M059J (cell line): Measurements from ENCODE around the gene KLRK1. TPM values are rescaled to one million over a fixed set of nuclear protein-coding genes. Genes with fewer than 3 reads are reported as not detected.
"Not testable (repeated sequence)": the region's sequence is repeated elsewhere in the genome, so short reads cannot be mapped to it uniquely, and the experiment has no call there.

ENCODE experiments used
- DNase-seq: peaks from one replicate; pipeline ENCODE4 v3.0.0-alpha.2; 2012; ENCODE audit warnings: low read depth
- total RNA-seq: library from RNA; depleted of rRNA; stranded (reverse); fragments of >200 nt; shearing (Covaris generic); gene quantifications from 2 replicates; pipeline ENCODE4 v1.2.3, GENCODE V29; 2014; rRNA removed

KLRK1 gene
- not detected in 2 replicates for total RNA-seq

DNA sequence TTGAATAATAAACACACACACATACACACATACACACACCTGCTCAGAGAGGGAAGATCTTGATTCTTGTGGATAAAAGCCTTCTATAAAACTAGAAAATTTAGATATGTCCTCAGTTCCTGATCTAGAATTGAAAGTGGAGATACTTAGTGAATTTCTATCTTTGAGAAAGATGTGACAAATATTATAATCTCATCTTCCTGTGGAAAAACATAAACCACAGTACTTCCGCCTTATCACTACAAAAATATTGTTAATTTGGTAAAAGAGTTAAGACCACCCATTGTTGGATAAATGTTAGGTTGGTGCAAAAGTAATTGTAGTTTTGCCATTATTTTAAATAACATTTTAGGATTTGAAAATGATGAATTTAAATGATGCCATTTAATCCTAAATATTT lies at the start of gene KLRK1:
TSS of gene KLRK1 (minus strand) at position 138 of the 400 bp plus-strand sequence. CDS start 1,231 bp downstream, outside the sequence.
- no peak for DNase-seq

DNA sequence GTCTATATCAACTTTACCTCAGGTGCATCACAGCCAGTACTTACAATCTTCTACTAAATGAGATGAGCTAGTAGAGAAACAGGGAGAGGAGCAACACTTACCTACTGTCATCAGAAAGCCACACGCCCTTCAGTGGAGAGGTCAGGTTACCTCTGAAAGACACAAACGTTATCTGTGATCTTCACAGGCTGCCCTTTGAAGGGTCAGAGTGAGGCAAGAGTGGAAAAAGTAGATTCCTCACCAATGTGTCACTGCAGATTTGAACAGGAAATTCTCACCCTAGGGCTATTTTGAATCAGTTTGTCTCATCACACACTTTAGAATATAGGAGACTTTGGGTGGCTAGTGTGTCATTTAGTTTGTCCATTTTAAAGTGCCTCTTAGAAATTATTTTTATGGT lies 47.8 kb upstream of the KLRK1 start:
- DNase-seq = not testable (repeated sequence)

GRCh38 chr12:10435816-10436215 lies 46.0 kb upstream of the KLRK1 start, which contains the start of gene KLRC2:
Gene KLRC2 (minus strand): TSS chr12:10436010. CDS start chr12:10435986, 24 bp downstream.
- DNase-seq = peak; percentile 70

GRCh38 chr12:10430623-10431022 lies 40.8 kb upstream of the KLRK1 start:
- DNase-seq = peak; percentile 56

GRCh38 chr12:10425938-10426337 lies 36.1 kb upstream of the KLRK1 start:
- not testable (repeated sequence) for DNase-seq

DNA sequence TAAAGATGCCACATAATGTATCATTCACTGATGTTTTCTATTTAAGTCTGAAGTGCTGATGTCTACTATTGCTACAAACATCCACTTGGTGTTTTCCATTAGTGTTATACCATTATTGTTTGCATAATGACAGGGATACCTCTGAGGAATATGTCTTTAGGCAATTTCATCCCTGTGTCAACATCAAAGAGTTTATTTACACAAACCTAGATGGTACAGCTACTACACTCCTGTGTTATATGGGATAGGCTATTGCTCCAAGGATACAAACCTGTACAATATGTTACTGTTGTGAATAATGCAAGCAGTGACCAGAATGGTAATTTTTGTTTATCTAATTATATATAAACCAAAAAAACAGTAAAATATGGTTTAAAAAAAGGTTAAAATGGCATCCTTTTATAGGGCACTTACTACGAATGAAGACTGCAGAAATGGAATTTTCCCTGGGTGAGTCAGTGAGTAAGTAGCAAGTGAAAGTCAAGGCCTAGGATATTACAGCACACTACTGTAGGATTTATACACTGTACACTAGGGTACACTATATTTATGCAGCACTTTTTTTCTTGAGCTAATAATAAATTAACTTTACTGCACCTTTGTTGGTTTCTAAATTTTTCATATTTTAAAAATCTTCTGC lies 34.5 kb upstream of the KLRK1 start:
- peak; percentile 33 for DNase-seq

GRCh38 chr12:10422159-10422558 lies 32.3 kb upstream of the KLRK1 start:
- DNase-seq = not testable (repeated sequence)

DNA sequence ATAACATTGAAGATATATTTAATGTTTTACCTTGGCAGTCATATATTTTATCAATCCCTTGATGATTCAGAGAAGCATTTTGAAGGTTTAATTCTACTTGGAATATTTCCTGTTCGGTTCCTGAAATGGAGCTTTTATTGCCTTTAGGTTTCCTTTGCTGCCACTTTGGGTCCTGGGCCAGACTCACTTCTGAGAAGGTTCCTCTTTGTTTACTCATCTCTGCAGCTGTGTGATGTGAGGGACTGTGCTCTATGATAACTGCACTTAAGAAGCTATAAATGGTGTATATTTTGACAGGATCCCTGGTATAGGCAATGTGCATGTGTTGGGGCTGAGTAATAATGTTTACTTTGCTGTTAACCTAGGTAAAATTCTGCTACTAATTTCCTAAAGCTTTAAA lies 30.5 kb upstream of the KLRK1 start, which contains the start of gene KLRC3:
TSS of gene KLRC3 (minus strand) at position 262 of the 400 bp plus-strand sequence. CDS start at position 217, 45 bp downstream.
- DNase-seq = peak; percentile 45

DNA sequence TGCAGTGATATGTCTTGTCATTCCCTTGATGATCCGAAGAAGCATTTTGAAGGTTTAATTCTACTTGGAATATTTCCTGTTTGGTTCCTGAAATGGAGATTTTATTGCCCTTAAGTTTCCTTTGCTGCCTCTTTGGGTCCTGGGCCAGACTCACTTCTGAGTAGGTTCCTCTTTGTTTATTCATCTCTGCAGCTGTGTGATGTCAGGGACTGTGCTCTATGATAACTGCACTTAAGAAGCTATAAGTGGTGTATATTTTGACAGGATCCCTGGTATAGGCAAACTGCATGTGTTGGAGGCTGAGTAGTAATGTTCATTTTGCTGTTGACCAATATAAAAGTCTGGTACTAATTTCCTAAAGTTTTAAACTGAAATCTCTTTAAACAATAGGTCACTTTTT lies 19.6 kb upstream of the KLRK1 start, which contains the start of gene KLRC4:
TSS of gene KLRC4 (minus strand) at position 366 of the 400 bp plus-strand sequence. CDS start at position 184, 182 bp downstream.
- peak; percentile 11 for DNase-seq

GRCh38 chr12:10408842-10409241 lies 19.0 kb upstream of the KLRK1 start:
- DNase-seq = no peak

DNA sequence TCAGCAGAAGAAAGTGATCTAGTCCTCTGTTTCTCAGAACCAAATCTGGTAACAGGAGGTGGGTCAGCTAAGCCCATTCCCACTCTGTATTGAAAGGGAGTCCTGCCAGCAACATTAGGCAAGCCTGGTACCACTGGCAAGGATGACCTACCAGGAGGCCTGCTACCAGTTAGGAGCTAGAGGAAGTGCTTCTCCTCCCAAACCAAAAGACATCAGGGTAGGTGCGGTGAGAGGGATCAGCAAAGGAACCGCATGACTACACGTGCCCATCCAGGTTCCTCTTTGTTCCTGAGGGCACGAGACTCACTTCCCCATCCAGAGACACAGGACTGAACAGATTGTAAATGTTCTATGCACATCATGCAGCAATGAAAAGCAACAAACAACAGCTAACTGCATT lies 16.9 kb upstream of the KLRK1 start:
- DNase-seq = no peak

GRCh38 chr12:10405294-10405693 lies 15.5 kb upstream of the KLRK1 start:
- no peak for DNase-seq

GRCh38 chr12:10404798-10405197 lies 15.0 kb upstream of the KLRK1 start:
- no peak for DNase-seq

- DNase-seq = no peak
Measured at GRCh38 chr12:10400829-10401228, 11.0 kb upstream of the KLRK1 start.

DNA sequence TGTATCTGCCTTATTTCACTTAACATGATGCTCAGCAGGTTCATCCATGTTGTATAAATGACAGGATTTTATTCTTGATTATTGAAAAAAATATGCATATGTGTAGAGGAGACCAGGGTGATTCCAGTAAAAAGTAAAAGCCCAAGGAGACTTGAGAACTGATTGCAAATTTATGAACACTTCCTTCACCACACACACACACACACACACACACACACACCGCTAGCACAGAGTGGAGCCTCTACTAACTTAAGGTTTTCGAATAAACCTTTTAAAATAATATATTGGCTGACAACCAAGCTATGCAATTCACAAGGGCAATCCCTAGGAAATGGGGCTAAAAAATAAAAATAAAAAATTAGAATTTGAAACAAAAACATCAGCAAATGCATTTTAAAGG lies 8.3 kb upstream of the KLRK1 start:
- no peak for DNase-seq

- no peak for DNase-seq
Measured at GRCh38 chr12:10397296-10397695, 7.5 kb upstream of the KLRK1 start.

DNA sequence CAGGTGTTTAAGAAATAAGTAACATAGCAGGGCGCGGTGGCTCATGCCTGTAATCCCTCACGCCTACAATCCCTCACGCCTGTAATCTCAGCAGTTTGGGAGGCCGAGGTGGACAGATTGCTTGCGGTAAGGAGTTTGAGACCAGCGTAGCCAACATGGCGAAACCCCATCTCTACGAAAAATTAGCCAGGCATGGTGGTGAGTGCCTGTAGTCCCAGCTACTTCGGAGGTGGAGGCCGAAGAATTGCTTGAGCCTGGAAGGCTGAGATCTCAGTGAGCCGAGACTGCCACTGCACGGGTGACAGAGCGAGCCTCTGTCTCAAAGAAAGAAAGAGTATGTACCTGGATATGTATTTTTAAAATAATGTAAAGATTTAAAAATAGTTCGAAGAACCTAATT lies 6.3 kb upstream of the KLRK1 start:
- not testable (repeated sequence) for DNase-seq

GRCh38 chr12:10395390-10395998 lies 5.7 kb upstream of the KLRK1 start:
- DNase-seq = peak; percentile 95

DNA sequence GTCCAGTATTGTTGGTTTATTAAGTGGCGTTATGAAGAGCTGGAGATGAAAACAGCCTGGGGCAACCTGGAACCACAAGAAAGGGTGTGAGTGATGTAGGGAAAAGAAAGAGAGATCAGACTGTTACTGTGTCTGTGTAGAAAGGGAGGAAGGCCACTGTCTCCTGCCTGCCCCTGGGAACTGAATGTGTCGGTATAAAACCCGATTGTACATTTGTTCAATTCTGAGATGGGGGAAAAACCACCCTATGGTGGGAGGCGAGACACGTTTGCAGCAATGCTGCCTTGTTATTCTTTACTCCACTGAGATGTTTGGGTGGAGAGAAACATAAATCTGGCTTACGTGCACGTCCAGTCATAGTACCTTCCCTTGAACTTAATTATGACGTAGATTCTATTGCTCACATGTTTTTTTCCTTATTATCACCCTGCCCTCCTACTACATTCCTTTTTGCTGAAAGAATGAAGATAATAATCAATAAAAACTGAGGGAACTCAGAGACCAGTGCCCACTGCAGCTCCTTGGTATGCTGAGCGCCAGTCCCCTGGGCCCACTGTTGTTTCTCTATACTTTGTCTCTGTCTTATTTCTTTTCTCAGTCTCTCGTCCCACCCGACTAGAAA lies 4.8 kb upstream of the KLRK1 start:
- peak; percentile 59 for DNase-seq

GRCh38 chr12:10393291-10393690 lies 3.5 kb upstream of the KLRK1 start:
- no peak for DNase-seq

GRCh38 chr12:10392394-10392930 lies 2.6 kb upstream of the KLRK1 start:
- peak; percentile 93 for DNase-seq

DNA sequence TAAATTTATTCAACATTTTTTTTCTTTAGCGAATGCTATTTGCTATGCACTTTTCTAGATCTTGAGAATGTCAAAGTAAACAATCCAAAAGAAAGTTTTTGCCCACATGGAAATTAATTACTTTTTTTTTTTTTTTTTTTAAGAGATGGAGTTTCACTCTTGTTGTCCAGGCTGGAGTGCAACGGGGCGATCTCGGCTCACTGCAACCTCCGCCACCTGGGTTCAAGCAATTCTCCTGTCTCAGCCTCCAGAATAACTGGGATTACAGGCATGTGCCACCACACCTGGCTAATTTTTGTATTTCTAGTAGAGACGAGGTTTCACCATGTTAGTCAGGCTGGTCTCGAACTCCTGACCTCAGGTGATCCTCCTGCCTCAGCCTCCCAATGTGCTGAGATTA lies 1.1 kb upstream of the KLRK1 start:
- DNase-seq = not testable (repeated sequence)
